GM19438 (cell line): Measurements from ENCODE around the gene ZDHHC12.

ENCODE experiments used
- ATAC-seq: cut with Tn5 transposase; IDR thresholded peaks from one replicate; pipeline ENCODE4 v1.9.1; 2021; ENCODE audit warnings: low read depth; ENCODE audit not compliant: unreplicated experiment

Gene ZDHHC12

DNA sequence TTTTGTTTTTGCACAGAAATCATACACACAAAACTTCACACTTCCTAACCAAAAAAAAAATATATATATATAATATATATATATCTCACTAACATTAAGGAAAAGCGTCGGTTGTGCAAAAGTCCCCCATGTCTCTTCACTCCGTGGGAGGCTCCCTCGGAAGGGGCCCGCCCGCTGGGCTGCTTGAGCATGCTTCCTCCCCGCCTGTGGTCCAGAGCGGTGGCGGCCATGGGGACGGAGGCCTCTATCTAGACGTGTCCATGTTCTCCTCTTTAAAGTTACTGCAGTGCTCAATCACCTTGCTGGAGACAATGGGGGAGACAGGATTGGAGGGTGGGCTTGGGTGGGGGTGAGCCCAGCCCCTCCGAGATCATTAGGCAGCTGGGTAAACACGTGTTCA lies 7.2 kb upstream of the ZDHHC12 start:
- ATAC-seq = no peak

DNA sequence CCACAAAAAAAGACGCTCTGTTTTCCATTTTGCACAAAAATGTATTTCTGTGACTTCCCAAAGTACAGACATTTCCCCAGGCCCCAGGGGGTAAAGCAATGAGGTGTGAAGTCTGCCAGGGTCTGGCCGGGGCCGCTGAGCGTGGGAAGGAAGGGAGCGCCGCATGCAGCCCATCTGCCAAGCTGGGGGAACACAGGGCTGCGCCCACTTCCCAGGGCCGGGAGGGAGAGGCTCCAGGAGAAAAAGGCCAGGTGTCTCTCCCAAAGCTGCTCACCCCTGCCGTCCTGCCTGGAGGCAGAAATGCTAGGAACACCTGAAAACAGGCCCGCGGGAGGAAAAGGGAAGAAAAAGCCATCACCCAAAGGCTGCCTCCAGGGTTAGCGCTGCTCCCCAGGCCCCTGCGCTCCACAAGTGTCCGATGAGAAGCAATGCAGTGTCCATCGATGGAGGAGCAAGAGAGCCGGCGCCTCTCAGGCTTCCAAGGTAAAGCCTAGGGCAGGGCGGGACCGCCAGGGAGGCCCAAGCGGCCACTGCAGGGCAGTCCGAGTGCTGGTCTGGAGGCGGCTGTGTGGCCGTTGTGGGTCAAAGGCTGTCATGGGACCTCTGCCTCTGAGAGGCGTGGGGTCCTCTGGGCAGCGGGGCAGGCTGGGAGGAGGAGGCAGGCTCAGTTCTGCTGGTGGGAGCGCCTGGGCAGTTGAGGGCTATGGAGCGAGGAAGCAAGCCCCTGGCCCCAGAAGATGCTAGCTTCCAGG lies 6.0 kb upstream of the ZDHHC12 start:
- no peak for ATAC-seq

DNA sequence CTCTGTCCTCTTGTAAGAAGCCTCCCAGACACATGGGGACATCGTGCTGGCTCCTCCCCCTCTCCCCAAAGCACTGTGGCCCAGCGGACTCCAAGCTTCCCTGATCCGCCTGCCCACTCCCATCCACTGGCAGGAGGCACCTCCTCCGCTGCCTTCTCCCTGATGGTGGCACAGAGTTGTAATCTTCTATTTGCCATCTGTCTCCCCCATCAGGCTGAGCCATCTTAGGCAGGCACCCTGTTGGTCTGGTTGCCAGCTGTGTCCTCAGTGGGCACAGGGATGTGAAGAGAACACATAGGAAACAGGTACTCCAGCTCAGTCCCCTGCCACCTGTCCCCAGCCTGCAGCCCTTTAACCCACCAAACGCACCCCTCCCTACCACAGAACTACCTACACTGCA lies 5.4 kb upstream of the ZDHHC12 start:
- ATAC-seq = no peak

DNA sequence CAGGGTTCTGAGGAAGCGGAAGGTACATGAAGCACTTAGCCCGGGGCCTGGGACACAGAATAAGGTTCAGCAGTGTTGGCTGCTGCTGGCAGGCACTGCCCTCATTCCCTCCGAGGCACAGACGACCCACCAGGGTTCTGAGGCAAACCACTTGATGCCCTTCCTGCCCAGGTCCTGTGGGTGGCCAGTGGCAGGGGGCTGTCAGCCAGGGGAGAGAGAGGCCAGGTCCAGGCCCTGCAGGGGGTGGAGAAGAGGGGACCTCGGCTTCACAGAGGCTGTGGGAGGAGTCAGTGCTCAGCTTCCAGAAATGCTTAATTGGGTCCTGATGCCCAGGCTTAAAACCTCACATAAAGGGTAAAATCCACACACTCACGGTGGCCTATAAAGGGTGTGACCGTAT lies 4.4 kb upstream of the ZDHHC12 start:
- ATAC-seq = no peak

GRCh38 chr9:128727640-128728248 lies 3.8 kb upstream of the ZDHHC12 start:
- ATAC-seq = no peak

GRCh38 chr9:128724744-128725211 lies 851 bp upstream of the ZDHHC12 start:
- no peak for ATAC-seq

DNA sequence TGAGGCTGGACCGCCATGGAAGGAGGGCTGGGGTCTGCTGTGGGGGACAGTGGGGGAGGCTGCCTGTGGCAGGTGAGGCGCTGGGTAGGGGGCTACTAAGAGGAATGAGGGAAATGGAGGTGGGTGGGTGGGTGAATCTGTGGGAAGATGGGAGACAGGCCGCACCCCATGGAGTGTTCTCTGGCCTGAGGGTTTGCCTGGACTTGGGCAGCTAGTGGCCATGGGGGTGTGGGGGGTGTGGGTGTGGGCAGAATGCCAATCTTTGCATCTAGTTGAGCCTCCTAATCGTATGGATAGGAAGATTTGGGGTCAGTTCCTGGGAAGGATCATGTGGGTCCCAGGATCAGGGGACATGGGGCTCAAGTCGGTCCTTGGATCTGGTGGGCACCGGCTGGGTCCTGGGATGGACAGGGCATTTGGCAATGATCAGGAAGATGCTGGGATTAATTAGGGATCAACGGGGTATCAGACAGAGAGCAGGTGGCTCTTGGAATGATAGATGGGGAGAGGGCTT lies 518 bp downstream of the ZDHHC12 start:
- ATAC-seq = no peak

- no peak for ATAC-seq
Observed at GRCh38 chr9:128722380-128723351, 1.3 kb downstream of the ZDHHC12 start.

GRCh38 chr9:128721487-128722010 lies 2.4 kb downstream of the ZDHHC12 start:
- no peak for ATAC-seq

- ATAC-seq = no peak
Observed at GRCh38 chr9:128720841-128721486, 3.0 kb downstream of the ZDHHC12 start.

DNA sequence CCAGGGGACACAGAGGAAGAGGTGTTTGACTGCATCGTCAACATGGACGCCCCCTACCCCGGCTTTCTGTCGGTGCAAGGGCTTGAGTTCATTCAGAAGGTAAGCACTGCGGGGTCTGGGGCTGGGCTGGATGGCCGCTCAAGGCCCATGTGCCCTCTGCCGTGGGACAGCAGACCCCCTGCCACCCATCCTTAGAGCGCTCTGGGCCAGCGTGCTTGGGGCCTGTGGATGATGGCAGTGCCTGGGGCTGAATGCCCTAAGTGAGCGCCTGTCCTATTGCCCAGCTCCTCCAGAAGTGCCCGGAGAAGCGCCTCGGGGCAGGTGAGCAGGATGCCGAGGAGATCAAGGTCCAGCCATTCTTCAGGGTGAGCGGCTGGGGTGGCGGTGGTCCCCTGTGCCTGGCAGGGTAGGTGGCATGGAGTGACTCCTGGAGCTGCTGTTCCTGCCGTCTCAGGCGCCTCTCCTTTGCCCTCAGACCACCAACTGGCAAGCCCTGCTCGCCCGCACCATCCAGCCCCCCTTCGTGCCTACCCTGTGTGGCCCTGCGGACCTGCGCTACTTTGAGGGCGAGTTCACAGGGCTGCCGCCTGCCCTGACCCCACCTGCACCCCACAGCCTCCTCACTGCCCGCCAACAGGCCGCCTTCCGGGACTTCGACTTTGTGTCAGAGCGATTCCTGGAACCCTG lies 3.9 kb downstream of the ZDHHC12 start:
- ATAC-seq = no peak

GRCh38 chr9:128718475-128718874 lies 5.5 kb downstream of the ZDHHC12 start:
- no peak for ATAC-seq

GRCh38 chr9:128718047-128718446 lies 5.9 kb downstream of the ZDHHC12 start:
- no peak for ATAC-seq

- ATAC-seq = no peak
Observed at GRCh38 chr9:128716581-128717254, 7.2 kb downstream of the ZDHHC12 start.

- ATAC-seq = no peak
Observed at GRCh38 chr9:128715436-128715750, 8.5 kb downstream of the ZDHHC12 start.

DNA sequence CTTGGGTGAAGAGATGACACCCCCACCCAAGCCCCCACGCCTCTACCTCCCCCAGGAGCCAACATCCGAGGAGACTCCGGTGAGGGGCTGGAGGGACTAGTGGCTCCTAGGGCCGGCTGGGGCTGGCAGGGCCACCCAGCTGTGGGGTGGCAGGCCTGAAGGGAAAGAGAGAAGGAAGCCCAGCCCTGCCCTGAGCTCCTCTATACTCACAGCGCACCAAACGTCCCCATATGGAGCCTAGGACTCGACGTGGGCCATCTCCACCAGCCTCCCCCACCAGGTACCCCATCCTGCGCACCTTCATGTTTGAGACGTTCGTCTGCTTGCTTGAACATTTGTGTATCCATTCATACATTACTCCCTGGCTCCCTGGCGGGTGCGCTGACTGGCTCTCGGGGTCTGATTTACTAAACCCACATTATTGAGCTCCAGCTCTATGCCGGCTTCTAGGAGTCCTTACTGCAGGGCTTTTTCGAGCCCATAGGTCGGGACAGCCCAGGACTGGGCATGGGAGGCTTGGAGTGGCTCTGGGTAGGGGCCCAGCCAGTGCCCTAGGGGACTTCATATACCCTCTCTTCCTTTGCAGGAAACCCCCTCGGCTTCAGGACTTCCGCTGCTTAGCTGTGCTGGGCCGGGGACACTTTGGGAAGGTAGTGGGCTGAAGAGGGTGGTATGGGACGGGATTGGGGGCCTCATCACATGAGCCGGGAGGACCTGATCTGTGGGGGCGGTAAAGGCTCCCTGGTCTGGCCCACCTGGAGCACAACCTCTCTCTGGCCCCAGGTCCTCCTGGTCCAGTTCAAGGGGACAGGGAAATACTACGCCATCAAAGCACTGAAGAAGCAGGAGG lies 9.1 kb downstream of the ZDHHC12 start:
- ATAC-seq = no peak

DNA sequence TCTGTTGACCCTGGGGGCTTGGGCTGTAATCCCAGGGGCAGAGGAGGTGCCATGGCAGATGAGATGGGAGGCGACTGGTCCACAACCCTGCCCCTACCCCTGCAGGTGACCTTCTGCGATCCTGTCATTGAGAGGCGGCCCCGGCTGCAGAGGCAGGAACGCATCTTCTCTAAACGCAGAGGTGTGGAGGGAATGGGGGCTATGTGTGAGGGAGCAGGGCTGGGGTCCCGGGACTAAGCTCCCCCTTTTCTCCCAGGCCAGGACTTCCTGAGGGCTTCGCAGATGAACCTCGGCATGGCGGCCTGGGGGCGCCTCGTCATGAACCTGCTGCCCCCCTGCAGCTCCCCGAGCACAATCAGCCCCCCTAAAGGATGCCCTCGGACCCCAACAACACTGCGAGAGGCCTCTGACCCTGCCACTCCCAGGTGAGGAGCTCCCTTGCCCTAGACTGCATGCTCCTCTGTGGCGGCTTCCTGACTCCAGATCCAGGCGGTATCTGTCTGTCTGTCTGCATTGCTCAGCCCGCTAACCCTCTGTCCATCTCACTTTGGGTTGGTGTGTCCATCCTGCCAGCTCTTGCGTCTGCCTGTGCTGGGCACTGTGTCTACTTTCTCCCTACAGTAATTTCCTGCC lies 9.9 kb downstream of the ZDHHC12 start:
- ATAC-seq = no peak

- no peak for ATAC-seq
Observed at GRCh38 chr9:128713411-128713780, 10.5 kb downstream of the ZDHHC12 start.
